ENCODE measurements around the gene LMO1. TPM values are rescaled to one million over a fixed set of nuclear protein-coding genes. Genes with fewer than 3 reads are reported as not detected.

Gene LMO1
- total and polyA plus RNA-seq, 4 donors, result not detected

- no peaks in the 10 kb centered on the region for H3K27me3 ChIP-seq (ENCODE audit: control insufficient read depth in 4 of 4, insufficient read depth in 4 of 4, low read length in 3 of 4)
- H3K9ac ChIP-seq (ENCODE audit: low read depth in 1 of 2, low read length in 2 of 2), result no peak overlapping the region
- DNase-seq (ENCODE audit: low spot score), result no peak
- WGBS, result 88% methylated on average over 11 of the region's 11 CpGs
- TF ChIP-seq HNF4G (IDR thresholded peaks at IDR 0.05), result no peak
- TF ChIP-seq ZBTB33 (IDR thresholded peaks at IDR 0.05), result no peak
- no peak for TF ChIP-seq JUND (IDR thresholded peaks at IDR 0.05)
- TF ChIP-seq EGR1 (IDR thresholded peaks at IDR 0.05; ENCODE audit: low read depth in 2 of 2), result no peak
- H3K4me3 ChIP-seq (ENCODE audit: low read depth in 1 of 3, low read length in 3 of 3), result no peak overlapping the region
- H3K4me1 ChIP-seq (ENCODE audit: control insufficient read depth in 4 of 4, insufficient read depth in 4 of 4, low read length in 3 of 4), result no peaks in the 10 kb centered on the region
- no peaks in the 10 kb centered on the region for H3K9me3 ChIP-seq (ENCODE audit: control insufficient read depth in 4 of 4, low read length in 3 of 4)
- no peaks in the 10 kb centered on the region for H3K36me3 ChIP-seq (ENCODE audit: control insufficient read depth in 4 of 4, insufficient read depth in 3 of 4, low read depth in 1 of 4, low read length in 3 of 4)
- no peak overlapping the region for H3K27ac ChIP-seq (ENCODE audit: low read depth in 1 of 2, low read length in 2 of 2)
These were observed 28.0 kb upstream of the LMO1 start for GRCh38 chr11:8291421-8292350.

GRCh38 chr11:8290081-8290810 is 26.6 kb upstream of the LMO1 start:
- H3K9me3 ChIP-seq (ENCODE audit: control insufficient read depth in 4 of 4, low read length in 3 of 4), result no peaks in the 10 kb centered on the region
- no peak for DNase-seq (ENCODE audit: low spot score)

GRCh38 chr11:8289492-8289918 is 25.8 kb upstream of the LMO1 start:
- TF ChIP-seq JUND (IDR thresholded peaks at IDR 0.05) (no peak), ATF3 (IDR thresholded peaks at IDR 0.05) (no peak), ZBTB33 (IDR thresholded peaks at IDR 0.05) (no peak), YY1 (IDR thresholded peaks at IDR 0.05) (no peak), HNF4A (conservative IDR thresholded peaks at IDR 0.05) (no peak)

More at GRCh38 chr11:8290081-8290810, 26.6 kb upstream of the LMO1 start:
- H3K36me3 ChIP-seq (ENCODE audit: control insufficient read depth in 4 of 4, insufficient read depth in 3 of 4, low read depth in 1 of 4, low read length in 3 of 4), result no peaks in the 10 kb centered on the region
- no peak overlapping the region for H3K27ac ChIP-seq (ENCODE audit: low read depth in 1 of 2, low read length in 2 of 2)
- H3K9ac ChIP-seq (ENCODE audit: low read depth in 1 of 2, low read length in 2 of 2), result no peak overlapping the region
- TF ChIP-seq YY1 (IDR thresholded peaks at IDR 0.05) (no peak), FOXA2 (IDR thresholded peaks at IDR 0.05) (no peak), JUND (IDR thresholded peaks at IDR 0.05) (no peak), HNF4G (IDR thresholded peaks at IDR 0.05) (no peak)
- H3K4me1 ChIP-seq (ENCODE audit: control insufficient read depth in 4 of 4, insufficient read depth in 4 of 4, low read length in 3 of 4), result no peaks in the 10 kb centered on the region
- WGBS, result 96% methylated on average over 8 of the region's 8 CpGs
- H3K27me3 ChIP-seq (ENCODE audit: control insufficient read depth in 4 of 4, insufficient read depth in 4 of 4, low read length in 3 of 4), result no peaks in the 10 kb centered on the region
- H3K4me3 ChIP-seq (ENCODE audit: low read depth in 1 of 3, low read length in 3 of 3), result no peak overlapping the region

More at GRCh38 chr11:8289492-8289918, 25.8 kb upstream of the LMO1 start:
- no peaks in the 10 kb centered on the region for H3K36me3 ChIP-seq (ENCODE audit: control insufficient read depth in 4 of 4, insufficient read depth in 3 of 4, low read depth in 1 of 4, low read length in 3 of 4)
- no peak overlapping the region for H3K27ac ChIP-seq (ENCODE audit: low read depth in 1 of 2, low read length in 2 of 2)
- H3K9me3 ChIP-seq (ENCODE audit: control insufficient read depth in 4 of 4, low read length in 3 of 4), result no peaks in the 10 kb centered on the region
- H3K9ac ChIP-seq (ENCODE audit: low read depth in 1 of 2, low read length in 2 of 2), result no peak overlapping the region
- no peak for DNase-seq (ENCODE audit: low spot score)
- WGBS, result 79% methylated on average over 3 of the region's 3 CpGs
- H3K4me3 ChIP-seq (ENCODE audit: low read depth in 1 of 3, low read length in 3 of 3), result no peak overlapping the region
- peaks cover 0 to 2% (median 0%) of the 10 kb centered on the region in 4 donors for H3K27me3 ChIP-seq (ENCODE audit: control insufficient read depth in 4 of 4, insufficient read depth in 4 of 4, low read length in 3 of 4)
- H3K4me1 ChIP-seq (ENCODE audit: control insufficient read depth in 4 of 4, insufficient read depth in 4 of 4, low read length in 3 of 4), result no peaks in the 10 kb centered on the region
